ENCODE results near the gene PRAMEF14.
"Not testable (repeated sequence)": the region's sequence is repeated elsewhere in the genome, so short reads cannot be mapped to it uniquely, and the experiment has no call there.

The PRAMEF14 gene

GRCh38 chr1:13342496-13342895 is 4.4 kb downstream of the PRAMEF14 start:
- H3K9me3 ChIP-seq; H3K27ac ChIP-seq; H3K27me3 ChIP-seq; H3K36me3 ChIP-seq; H3K4me3 ChIP-seq (ENCODE audit: low read depth in 1 of 2, low read length in 1 of 2); H3K4me1 ChIP-seq (ENCODE audit: control insufficient read depth in 1 of 2, insufficient read depth in 1 of 2, low read depth in 1 of 2, low read length in 1 of 2): not testable (repeated sequence)

- not testable (repeated sequence) for H3K9me3 ChIP-seq; H3K27ac ChIP-seq; H3K36me3 ChIP-seq; H3K27me3 ChIP-seq; H3K4me3 ChIP-seq (ENCODE audit: low read depth in 1 of 2, low read length in 1 of 2); H3K4me1 ChIP-seq (ENCODE audit: control insufficient read depth in 1 of 2, insufficient read depth in 1 of 2, low read depth in 1 of 2, low read length in 1 of 2)
Measured at GRCh38 chr1:13315281-13315680, 31.7 kb downstream of the PRAMEF14 start, which contains the start of gene PRAMEF15. PRAMEF15 (plus strand) TSS chr1:13315581; CDS start chr1:13318408, 2,827 bp downstream.

- not testable (repeated sequence) for H3K36me3 ChIP-seq; H3K9me3 ChIP-seq; H3K27me3 ChIP-seq; H3K4me3 ChIP-seq (ENCODE audit: low read depth in 1 of 2, low read length in 1 of 2); H3K4me1 ChIP-seq (ENCODE audit: control insufficient read depth in 1 of 2, insufficient read depth in 1 of 2, low read depth in 1 of 2, low read length in 1 of 2); H3K27ac ChIP-seq
Measured at GRCh38 chr1:13303239-13303638, 43.7 kb downstream of the PRAMEF14 start, which contains the start of gene PRAMEF33. PRAMEF33 (plus strand) TSS chr1:13303539; CDS start chr1:13305955, 2,416 bp downstream.

- not testable (repeated sequence) for H3K36me3 ChIP-seq; H3K27me3 ChIP-seq; H3K4me3 ChIP-seq (ENCODE audit: low read depth in 1 of 2, low read length in 1 of 2); H3K9me3 ChIP-seq; H3K27ac ChIP-seq; H3K4me1 ChIP-seq (ENCODE audit: control insufficient read depth in 1 of 2, insufficient read depth in 1 of 2, low read depth in 1 of 2, low read length in 1 of 2)
Measured at GRCh38 chr1:13302197-13302596, 44.7 kb downstream of the PRAMEF14 start.

- H3K27ac ChIP-seq = not testable (repeated sequence)
Measured at GRCh38 chr1:13298699-13299098, 48.2 kb downstream of the PRAMEF14 start.

GRCh38 chr1:13297216-13297931 is 49.6 kb downstream of the PRAMEF14 start:
- not testable (repeated sequence) for H3K36me3 ChIP-seq; H3K9me3 ChIP-seq; H3K4me3 ChIP-seq (ENCODE audit: low read depth in 1 of 2, low read length in 1 of 2); H3K27me3 ChIP-seq; H3K27ac ChIP-seq; H3K4me1 ChIP-seq (ENCODE audit: control insufficient read depth in 1 of 2, insufficient read depth in 1 of 2, low read depth in 1 of 2, low read length in 1 of 2)

More at GRCh38 chr1:13298699-13299098, 48.2 kb downstream of the PRAMEF14 start:
- H3K36me3 ChIP-seq; H3K27me3 ChIP-seq; H3K4me1 ChIP-seq (ENCODE audit: control insufficient read depth in 1 of 2, insufficient read depth in 1 of 2, low read depth in 1 of 2, low read length in 1 of 2); H3K4me3 ChIP-seq (ENCODE audit: low read depth in 1 of 2, low read length in 1 of 2); H3K9me3 ChIP-seq: not testable (repeated sequence)
